HPDE6-E6E7 (cell line): ENCODE results near the gene ARID5B.

Source experiments
- DNase-seq: peaks from one replicate; pipeline ENCODE4 v3.0.0; 2011; ENCODE audit warnings: missing footprints; ENCODE audit errors: extremely low spot score

ARID5B gene

GRCh38 chr10:61987951-61988379, 86.5 kb downstream of the ARID5B start:
- no peak for DNase-seq

- no peak for DNase-seq
These were observed 88.7 kb downstream of the ARID5B start for GRCh38 chr10:61989995-61990760.

GRCh38 chr10:61990761-61991135, 89.2 kb downstream of the ARID5B start:
- DNase-seq = no peak

GRCh38 chr10:61991166-61991565, 89.7 kb downstream of the ARID5B start:
- DNase-seq = no peak

- DNase-seq = no peak
These were observed 90.6 kb downstream of the ARID5B start for GRCh38 chr10:61992059-61992460.

GRCh38 chr10:61992671-61993668, 91.5 kb downstream of the ARID5B start:
- DNase-seq = peak; percentile 48

GRCh38 chr10:61993711-61994401, 92.4 kb downstream of the ARID5B start:
- no peak for DNase-seq

- no peak for DNase-seq
These were observed 93.1 kb downstream of the ARID5B start for GRCh38 chr10:61994405-61995219.

GRCh38 chr10:61995220-61995503, 93.7 kb downstream of the ARID5B start:
- no peak for DNase-seq

- no peak for DNase-seq
These were observed 97.4 kb downstream of the ARID5B start for GRCh38 chr10:61998937-61999336.

GRCh38 chr10:62000037-62000603, 98.6 kb downstream of the ARID5B start:
- no peak for DNase-seq

GRCh38 chr10:62000726-62001125, 99.2 kb downstream of the ARID5B start:
- no peak for DNase-seq

- DNase-seq = no peak
These were observed 100.4 kb downstream of the ARID5B start for GRCh38 chr10:62001898-62002297.

- no peak for DNase-seq
These were observed 101.3 kb downstream of the ARID5B start for GRCh38 chr10:62002753-62003152.

GRCh38 chr10:62004042-62004441, 102.5 kb downstream of the ARID5B start:
- no peak for DNase-seq

GRCh38 chr10:62005281-62005680, 103.8 kb downstream of the ARID5B start:
- no peak for DNase-seq

- DNase-seq = no peak
These were observed 104.2 kb downstream of the ARID5B start for GRCh38 chr10:62005687-62006086.

- no peak for DNase-seq
These were observed 105.6 kb downstream of the ARID5B start for GRCh38 chr10:62007145-62007544.

- DNase-seq = no peak
These were observed 106.7 kb downstream of the ARID5B start for GRCh38 chr10:62008196-62008595.

GRCh38 chr10:62008946-62009345, 107.4 kb downstream of the ARID5B start:
- DNase-seq = no peak

- no peak for DNase-seq
These were observed 108.9 kb downstream of the ARID5B start for GRCh38 chr10:62010366-62010765.
